Uterus (tissue), 4 donors: ENCODE results near the gene SOX2. TPM values are rescaled to one million over a fixed set of nuclear protein-coding genes. Genes with fewer than 3 reads are reported as not detected.

ENCODE experiments used
- DNase-seq, 2 donors: peaks; one replicate each; pipeline ENCODE4 v3.0.0-alpha.2; 2019 to 2020
- H3K27ac ChIP-seq, 2 donors: fragments of 200-600 bp; sonication (generic); 1 replicate in 1 of 2; 2 replicates in 1 of 2; pipeline ENCODE4 v1.5.1; 2016 to 2018
- H3K27me3 ChIP-seq, 2 donors: fragments of 200-600 bp; sonication (generic); one replicate each; pipeline ENCODE4 v1.5.1; 2018 to 2019; ENCODE audit warnings: control low read depth in 1 of 2
- H3K36me3 ChIP-seq, 2 donors: fragments of 200-600 bp; sonication (generic); one replicate each; pipeline ENCODE4 v1.5.1; 2019; ENCODE audit warnings: control low read depth in 1 of 2
- H3K4me1 ChIP-seq, 2 donors: fragments of 200-600 bp; sonication (generic); one replicate each; pipeline ENCODE4 v1.5.1; 2018 to 2019; ENCODE audit warnings: control low read depth in 1 of 2
- H3K4me3 ChIP-seq, 2 donors: fragments of 200-600 bp; sonication (generic); 1 replicate in 1 of 2; 2 replicates in 1 of 2; pipeline ENCODE4 v1.5.1; 2018 to 2019; ENCODE audit warnings: mild to moderate bottlenecking in 1 of 2
- H3K9me3 ChIP-seq, 2 donors: fragments of 200-600 bp; sonication (generic); one replicate each; pipeline ENCODE4 v1.5.1; 2019; ENCODE audit warnings: control low read depth in 1 of 2
- CTCF ChIP-seq, 4 experiments: fragments of 200-600 bp in 2 of 4; fragments of 450-650 bp in 2 of 4; sonication (generic) in 2 of 4; IDR thresholded peaks; one replicate each; pipeline ENCODE4 v1.5.1; 2016 to 2019; ENCODE audit warnings: antibody characterized with exemption in 4 of 4, mild to moderate bottlenecking in 2 of 4, moderate library complexity in 1 of 4
- POLR2A ChIP-seq, 2 donors: fragments of 450-650 bp; IDR thresholded peaks; one replicate each; pipeline ENCODE4 v1.6.1; 2016; ENCODE audit warnings: antibody characterized with exemption in 2 of 2, mild to moderate bottlenecking in 1 of 2, moderate library complexity in 1 of 2
- intact Hi-C: fragments of 100-400 bp; cut with DNase I; formaldehyde crosslinking; loops from one replicate; pipeline ENCODE4 v1.15.1; 2023; ENCODE audit warnings: low total_unique reads
- total RNA-seq, 4 donors: library from RNA; depleted of rRNA in 3 of 4; stranded (reverse); fragments of >200 nt in 3 of 4; gene quantifications; one replicate each; pipeline versions ENCODE4 v1.1.0 to v1.2.4, GENCODE V29; 2014 to 2023
- donor health status: DM: yes; HTN: yes; CAD: no.

The SOX2 gene
- total RNA-seq, 4 donors from 2014 or later = 0.18 to 0.35 TPM; not detected in 2

- peaks cover 0 to 4% of the 10 kb centered on the region in 2 donors for H3K4me1 ChIP-seq
- H3K27me3 ChIP-seq = peaks cover 4 to 48% of the 10 kb centered on the region in 2 donors
- DNase-seq = no peak
- no peak overlapping the region for H3K4me3 ChIP-seq
- intact Hi-C loops = no loop called here
- no peak overlapping the region for H3K27ac ChIP-seq
- H3K36me3 ChIP-seq = no peaks in the 10 kb centered on the region
- no peaks in the 10 kb centered on the region for H3K9me3 ChIP-seq
- no peak for TF ChIP-seq CTCF (IDR thresholded peaks at IDR 0.05)
- TF ChIP-seq POLR2A (IDR thresholded peaks at IDR 0.05) = no peak
Measured at GRCh38 chr3:181729341-181729869, 17.7 kb downstream of the SOX2 start.

- Histone ChIP-seq H3K4me3 (no peak overlapping the region), H3K27ac (no peak overlapping the region), H3K27me3 (peaks cover 4 to 39% of the 10 kb centered on the region in 2 donors), H3K36me3 (no peaks in the 10 kb centered on the region), H3K4me1 (peaks cover 0 to 4% of the 10 kb centered on the region in 2 donors), H3K9me3 (no peaks in the 10 kb centered on the region)
- TF ChIP-seq POLR2A (IDR thresholded peaks at IDR 0.05) (no peak), CTCF (IDR thresholded peaks at IDR 0.05) (no peak)
- intact Hi-C loops = no loop called here
- no peak for DNase-seq
Measured at GRCh38 chr3:181730316-181730715, 18.6 kb downstream of the SOX2 start.

GRCh38 chr3:181730934-181731333 is 19.2 kb downstream of the SOX2 start:
- peaks cover 4 to 32% of the 10 kb centered on the region in 2 donors for H3K27me3 ChIP-seq

DNA sequence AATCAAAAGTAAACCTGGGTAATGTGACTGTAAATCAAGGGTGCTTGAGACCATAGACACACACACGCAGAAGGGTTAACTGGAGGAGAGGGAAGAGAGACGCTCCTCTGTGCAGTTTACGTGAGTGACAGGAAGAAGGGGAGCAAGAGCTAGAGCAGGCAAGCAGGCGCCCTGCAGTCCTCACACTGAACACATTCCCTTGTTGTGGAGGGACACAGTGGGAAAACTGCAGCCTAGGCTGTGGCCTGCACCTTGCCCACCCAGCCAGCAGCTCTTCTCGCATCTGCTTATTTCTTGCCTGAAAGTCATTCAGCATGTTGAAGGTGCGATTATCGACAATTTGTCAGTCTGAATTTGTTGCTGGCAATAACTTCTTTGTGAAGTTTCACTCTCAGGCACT is 24.2 kb downstream of the SOX2 start:
- Histone ChIP-seq H3K36me3 (no peaks in the 10 kb centered on the region), H3K4me1 (no peaks in the 10 kb centered on the region), H3K9me3 (no peaks in the 10 kb centered on the region), H3K4me3 (no peak overlapping the region), H3K27me3 (no peaks in the 10 kb centered on the region), H3K27ac (no peak overlapping the region)
- TF ChIP-seq CTCF (IDR thresholded peaks at IDR 0.05) (no peak), POLR2A (IDR thresholded peaks at IDR 0.05) (no peak)
- intact Hi-C loops = no loop called here
- DNase-seq = no peak

More at GRCh38 chr3:181730934-181731333, 19.2 kb downstream of the SOX2 start:
- Histone ChIP-seq H3K4me1 (peaks cover 0 to 4% of the 10 kb centered on the region in 2 donors), H3K36me3 (no peaks in the 10 kb centered on the region), H3K4me3 (no peak overlapping the region), H3K9me3 (no peaks in the 10 kb centered on the region), H3K27ac (no peak overlapping the region)
- no peak for TF ChIP-seq POLR2A (IDR thresholded peaks at IDR 0.05)
- no peak for TF ChIP-seq CTCF (IDR thresholded peaks at IDR 0.05)
- DNase-seq = no peak
- intact Hi-C loops = no loop called here

DNA sequence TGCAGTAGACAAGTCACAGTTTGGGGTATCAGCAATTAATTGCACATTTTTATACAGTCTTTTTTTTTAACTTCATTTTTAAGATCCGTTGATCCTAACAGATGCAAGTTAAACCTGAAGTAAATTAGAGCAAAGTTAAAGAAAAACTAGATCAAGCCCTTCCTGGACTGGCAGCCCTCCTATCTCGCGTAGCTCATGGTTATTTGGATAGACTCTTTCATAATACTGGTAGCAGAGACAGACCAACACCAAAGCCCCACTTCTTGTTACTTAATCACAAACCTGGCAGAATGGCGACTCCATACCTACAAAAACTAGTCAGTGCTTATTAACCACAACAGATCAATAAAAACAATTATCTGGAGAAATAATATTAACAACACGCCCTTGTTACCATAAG is 26.8 kb downstream of the SOX2 start:
- Histone ChIP-seq H3K4me1 (no peaks in the 10 kb centered on the region), H3K4me3 (no peak overlapping the region), H3K27me3 (no peaks in the 10 kb centered on the region), H3K9me3 (no peaks in the 10 kb centered on the region), H3K36me3 (no peaks in the 10 kb centered on the region), H3K27ac (no peak overlapping the region)
- intact Hi-C loops = no loop called here
- TF ChIP-seq CTCF (IDR thresholded peaks at IDR 0.05) = no peak
- no peak for TF ChIP-seq POLR2A (IDR thresholded peaks at IDR 0.05)
- DNase-seq = no peak
